HG03045 (cell line): ENCODE data around the gene MTMR6.
A peak's percentile ranks its signal among the peaks of the same experiment; 100 is the strongest.
"Not testable (repeated sequence)": the region's sequence is repeated elsewhere in the genome, so short reads cannot be mapped to it uniquely, and the experiment has no call there.

Experiments
- ATAC-seq: cut with Tn5 transposase; IDR thresholded peaks from one replicate; pipeline ENCODE4 v1.9.1; 2021; ENCODE audit warnings: mild to moderate bottlenecking, moderate library complexity; ENCODE audit not compliant: unreplicated experiment

Gene MTMR6

GRCh38 chr13:25286969-25287961 is at the start of gene MTMR6:
MTMR6 (minus strand) TSS chr13:25287488; CDS start chr13:25287247, 241 bp downstream.
- ATAC-seq = peak; percentile 98

- no peak for ATAC-seq
Measured at GRCh38 chr13:25335856-25336255, 48.6 kb upstream of the MTMR6 start.

- ATAC-seq = no peak
Measured at GRCh38 chr13:25330541-25330940, 43.3 kb upstream of the MTMR6 start.

- ATAC-seq = no peak
Measured at GRCh38 chr13:25329706-25330105, 42.4 kb upstream of the MTMR6 start.

GRCh38 chr13:25324100-25324499 is 36.8 kb upstream of the MTMR6 start:
- ATAC-seq = no peak

- no peak for ATAC-seq
Measured at GRCh38 chr13:25319771-25320170, 32.5 kb upstream of the MTMR6 start.

- not testable (repeated sequence) for ATAC-seq
Measured at GRCh38 chr13:25318946-25319345, 31.7 kb upstream of the MTMR6 start.

GRCh38 chr13:25310891-25311290 is 23.6 kb upstream of the MTMR6 start:
- ATAC-seq = no peak

GRCh38 chr13:25306671-25307464 is 19.6 kb upstream of the MTMR6 start:
- no peak for ATAC-seq

- no peak for ATAC-seq
Measured at GRCh38 chr13:25302121-25302520, 14.8 kb upstream of the MTMR6 start.

GRCh38 chr13:25301347-25302113 is 14.2 kb upstream of the MTMR6 start, which contains the start of gene NUP58:
NUP58 (plus strand) TSS chr13:25301625; CDS start chr13:25301774, 149 bp downstream.
- ATAC-seq = peak; percentile 99

- ATAC-seq = peak; percentile 26
Measured at GRCh38 chr13:25300861-25301346, 13.6 kb upstream of the MTMR6 start.

GRCh38 chr13:25295701-25296100 is 8.4 kb upstream of the MTMR6 start:
- ATAC-seq = no peak

- no peak for ATAC-seq
Measured at GRCh38 chr13:25295228-25295627, 7.9 kb upstream of the MTMR6 start.

GRCh38 chr13:25292301-25292700 is 5.0 kb upstream of the MTMR6 start:
- ATAC-seq = no peak

GRCh38 chr13:25291691-25292090 is 4.4 kb upstream of the MTMR6 start:
- ATAC-seq = no peak

GRCh38 chr13:25288966-25289365 is 1.7 kb upstream of the MTMR6 start:
- ATAC-seq = no peak

GRCh38 chr13:25286308-25286968 is 850 bp downstream of the MTMR6 start:
- ATAC-seq = no peak

- peak; percentile 28 for ATAC-seq
Measured at GRCh38 chr13:25281935-25282332, 5.4 kb downstream of the MTMR6 start.
